SK-N-MC (cell line): Measurements from ENCODE around the gene CACNB1.

Source experiments
- EZH2 ChIP-seq: fragments of 200-600 bp; sonication (generic); IDR thresholded peaks from one replicate; pipeline ENCODE4 v1.6.1; 2017; ENCODE audit warnings: antibody characterized with exemption
- FOXP2 ChIP-seq: optimal IDR thresholded peaks from 2 replicates; pipeline ENCODE3; 2011; ENCODE audit warnings: mild to moderate bottlenecking, moderate library complexity; ENCODE audit not compliant: insufficient read depth; ENCODE audit errors: extremely low read length, control extremely low read depth
- POLR2AphosphoS5 ChIP-seq: IDR thresholded peaks from 2 replicates; pipeline ENCODE4 v1.6.1; 2012; ENCODE audit warnings: mild to moderate bottlenecking, low read depth, low read length, borderline replicate concordance

DNA sequence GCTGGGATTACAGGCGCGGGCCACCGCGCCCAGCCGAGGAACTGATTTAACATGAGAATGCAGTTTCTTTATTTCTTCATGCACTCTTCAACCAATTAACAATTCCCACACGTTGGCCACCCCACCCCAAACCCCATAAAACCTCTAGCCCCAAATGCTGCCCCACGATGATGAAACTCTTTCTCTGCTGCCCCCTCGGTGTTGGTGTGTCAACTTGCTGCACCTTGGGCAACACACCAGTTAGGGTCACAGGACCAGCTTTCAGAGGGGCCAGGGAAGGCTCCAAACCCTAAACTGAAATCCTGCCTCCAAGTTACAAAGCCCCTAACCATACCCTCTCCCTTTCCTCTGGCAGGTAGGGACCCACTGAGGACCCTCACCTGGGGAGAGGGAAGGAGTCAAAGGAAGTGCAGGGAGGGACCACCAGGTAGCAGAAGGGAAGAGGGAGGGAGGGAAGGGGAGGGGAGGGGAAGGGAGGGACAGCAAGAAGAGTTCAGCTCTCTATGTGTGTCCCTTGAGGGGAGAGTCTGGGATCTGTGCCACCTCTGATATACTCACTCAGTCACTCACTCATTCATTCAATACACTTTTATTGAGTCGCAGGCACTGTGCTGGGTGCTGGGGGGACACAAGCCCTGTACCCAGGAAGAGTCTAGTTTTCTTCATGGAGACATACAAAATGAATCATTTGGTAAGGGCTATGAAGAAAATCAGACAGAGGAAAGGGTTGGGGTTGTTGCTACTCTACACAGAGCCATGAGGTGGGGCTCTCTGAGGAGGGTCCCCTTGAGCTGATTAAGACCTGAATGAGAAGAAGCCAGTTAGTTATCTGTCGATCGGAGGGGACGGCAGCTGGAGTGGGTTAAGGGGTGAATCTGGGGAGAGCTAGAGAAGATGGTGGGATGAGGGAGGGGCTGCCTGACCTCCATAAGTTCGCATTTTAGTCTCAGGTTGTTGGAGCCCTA is 50.0 kb downstream of the CACNB1 start:
- TF ChIP-seq EZH2 (no peak), POLR2AphosphoS5 (no peak), FOXP2 (no peak)
